Measurements from ENCODE around the gene PLXDC1.

- no peak for TF ChIP-seq FOXP2 (optimal IDR thresholded peaks at IDR 0.05; ENCODE audit: borderline replicate concordance, extremely low read depth, extremely low read length, insufficient read depth)
- no peak for TF ChIP-seq POLR2AphosphoS5 (IDR thresholded peaks at IDR 0.05; ENCODE audit: low read depth, low read length)
- TF ChIP-seq REST (IDR thresholded peaks at IDR 0.05; ENCODE audit: insufficient read depth in 1 of 2, low read depth in 2 of 2, low read length in 2 of 2) = no peak
- no peak for TF ChIP-seq TAF1 (IDR thresholded peaks at IDR 0.05; ENCODE audit: borderline replicate concordance, insufficient read depth, low read length)
- no peak for TF ChIP-seq SIN3A (IDR thresholded peaks at IDR 0.05; ENCODE audit: borderline replicate concordance, insufficient read depth, low read length)
Observed at GRCh38 chr17:39194985-39195524, 43.6 kb upstream of the PLXDC1 start.
